GM23248 (cell line): ENCODE measurements around the gene BIRC6. TPM values are rescaled to one million over a fixed set of nuclear protein-coding genes. Genes with fewer than 3 reads are reported as not detected.

Source experiments
- DNase-seq: peaks from one replicate; pipeline ENCODE4 v3.0.0-alpha.2; 2015
- H2AFZ ChIP-seq: fragments of 200-600 bp; sonication (generic); 2 replicates; pipeline ENCODE4 v1.6.1; 2016; ENCODE audit warnings: antibody characterized with exemption
- H3F3A ChIP-seq: fragments of 200-600 bp; sonication (generic); 2 replicates; pipeline ENCODE4 v1.6.1; 2016; ENCODE audit warnings: mild to moderate bottlenecking, antibody characterized with exemption, mixed run types; ENCODE audit not compliant: insufficient read depth
- H3K27ac ChIP-seq: fragments of 200-600 bp; sonication (generic); 2 replicates; pipeline ENCODE4 v1.5.1; 2016; ENCODE audit warnings: mild to moderate bottlenecking
- H3K27me3 ChIP-seq: fragments of 200-600 bp; sonication (generic); replicated peaks from 2 replicates; pipeline ENCODE4 v1.6.1; 2016; ENCODE audit warnings: mild to moderate bottlenecking; ENCODE audit not compliant: insufficient read depth
- H3K36me3 ChIP-seq: fragments of 200-600 bp; sonication (generic); 2 replicates; pipeline ENCODE4 v1.6.1; 2016; ENCODE audit warnings: low read depth, mild to moderate bottlenecking
- H3K4me1 ChIP-seq: fragments of 200-600 bp; sonication (generic); 2 replicates; pipeline ENCODE4 v1.6.1; 2016; ENCODE audit warnings: mild to moderate bottlenecking; ENCODE audit not compliant: insufficient read depth
- H3K4me2 ChIP-seq: fragments of 200-600 bp; sonication (generic); one replicate; pipeline ENCODE4 v1.6.1; 2016; ENCODE audit warnings: mild to moderate bottlenecking; ENCODE audit not compliant: unreplicated experiment
- H3K4me3 ChIP-seq: fragments of 200-600 bp; sonication (generic); 2 replicates; pipeline ENCODE4 v1.5.1; 2016; ENCODE audit warnings: mild to moderate bottlenecking
- H3K79me2 ChIP-seq: fragments of 200-600 bp; sonication (generic); 2 replicates; pipeline ENCODE4 v1.6.1; 2016; ENCODE audit warnings: mild to moderate bottlenecking; ENCODE audit not compliant: insufficient read depth
- H3K9ac ChIP-seq: fragments of 200-600 bp; sonication (generic); 2 replicates; pipeline ENCODE4 v1.6.1; 2016; ENCODE audit warnings: mild to moderate bottlenecking
- H3K9me2 ChIP-seq: fragments of 200-600 bp; sonication (generic); 2 replicates; pipeline ENCODE4 v1.6.1; 2016; ENCODE audit warnings: mixed run types, mild to moderate bottlenecking, moderate library complexity; ENCODE audit not compliant: insufficient read depth
- H3K9me3 ChIP-seq: fragments of 200-600 bp; sonication (generic); one replicate; pipeline ENCODE4 v1.6.1; 2017; ENCODE audit warnings: low read depth
- H4K20me1 ChIP-seq: fragments of 200-600 bp; sonication (generic); 2 replicates; pipeline ENCODE4 v1.6.0; 2016; ENCODE audit not compliant: insufficient read depth
- EZH2 ChIP-seq: fragments of 200-600 bp; sonication (generic); IDR thresholded peaks from 2 replicates; pipeline ENCODE4 v1.6.1; 2018; ENCODE audit warnings: antibody characterized with exemption, mild to moderate bottlenecking; ENCODE audit not compliant: insufficient read depth, poor library complexity, severe bottlenecking
- EZH2phosphoT487 ChIP-seq: fragments of 200-600 bp; sonication (generic); IDR thresholded peaks from 2 replicates; pipeline ENCODE4 v1.6.1; 2018; ENCODE audit warnings: antibody characterized with exemption, moderate library complexity, mild to moderate bottlenecking, low read depth; ENCODE audit not compliant: insufficient read depth
- WGBS, 2 experiments: methylation state at CpG; one replicate each; pipeline ENCODE4 v1.1.6; 2015 to 2017; ENCODE audit warnings: low lambda C conversion rate in 2 of 2, low coverage in 1 of 2; ENCODE audit errors: missing lambda C conversion rate in 2 of 2; 5-methylcytosine and 5-hydroxymethylcytosine counted together
- in situ Hi-C: fragments of 300-500 bp; cut with MboI; formaldehyde crosslinking; loops from 2 replicates; pipeline ENCODE4 v1.15.0; 2020
- polyA plus RNA-seq: library from polyadenylated mRNA; unstranded; fragments of >200 nt; fragmentation: Nextera tagmentation; extraction: Ambion mirVana; gene quantifications from 2 replicates; pipeline ENCODE4 v1.2.1, GENCODE V29; 2016
- total RNA-seq: library from RNA; depleted of rRNA; stranded (reverse); fragments of >200 nt; shearing (Covaris generic); gene quantifications from 2 replicates; pipeline ENCODE4 v1.2.3, GENCODE V29; 2014

Gene BIRC6
- total and polyA plus RNA-seq, 2 experiments from 2014 or later = 16.0 to 122 TPM

DNA sequence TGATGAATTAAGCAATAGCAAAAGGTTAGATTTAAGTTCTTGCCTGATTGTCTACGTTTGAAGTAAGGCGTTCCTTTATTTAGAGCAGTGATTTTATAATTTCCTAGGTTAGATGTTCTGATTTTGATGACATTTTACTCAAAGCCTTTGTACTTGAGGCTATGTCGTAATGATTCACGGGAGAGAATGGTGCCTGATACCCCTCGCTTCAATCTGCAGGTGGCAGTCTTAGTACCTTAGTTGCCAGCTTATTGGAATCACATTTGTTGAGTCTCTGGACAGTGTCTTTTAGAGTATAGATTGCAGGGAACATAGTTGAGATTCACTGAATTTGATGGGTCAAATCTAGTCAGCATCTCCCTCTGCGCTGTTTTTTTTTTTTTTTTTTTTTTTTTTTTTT is 89.5 kb downstream of the BIRC6 start:
- TF ChIP-seq EZH2 (no peak), EZH2phosphoT487 (no peak)
- WGBS, 2 experiments = 93 to 96% methylated on average over 6 of the region's 6 CpGs
- in situ Hi-C loops = no loop called here

GRCh38 chr2:32450851-32451250 is 94.0 kb downstream of the BIRC6 start:
- H3F3A ChIP-seq = 0 out of 2 replicates have a peak, but pooled peaks cover 5% of the 10 kb centered on the region
- no peaks in the 10 kb centered on the region; the same call in 1 of the 2 replicates for H4K20me1 ChIP-seq
- H3K27me3 ChIP-seq = no peaks in the 10 kb centered on the region
- H3K4me1 ChIP-seq = peaks cover 7% of the 10 kb centered on the region; the same call in 1 of the 2 replicates
- H3K4me2 ChIP-seq = no peak overlapping the region
- no peak for TF ChIP-seq EZH2phosphoT487
- no peak for TF ChIP-seq EZH2
- no peaks in the 10 kb centered on the region for H3K9me2 ChIP-seq
- in situ Hi-C loops = no loop called here
- H3K9me3 ChIP-seq = no peaks in the 10 kb centered on the region
- H3K4me3 ChIP-seq = no peak overlapping the region
- H3K27ac ChIP-seq = no peak overlapping the region; the same call in 1 of the 2 replicates
- H2AFZ ChIP-seq = no peak overlapping the region
- H3K36me3 ChIP-seq = peaks cover 18% of the 10 kb centered on the region
- H3K79me2 ChIP-seq = peaks cover 28% of the 10 kb centered on the region
- H3K9ac ChIP-seq = no peak overlapping the region
- DNase-seq = peak; percentile 28

More for the DNA sequence above, 89.5 kb downstream of the BIRC6 start:
- H3K36me3 ChIP-seq = peaks cover 58% of the 10 kb centered on the region
- no peaks in the 10 kb centered on the region for H3K9me2 ChIP-seq
- peaks cover 22% of the 10 kb centered on the region; the same call in 1 of the 2 replicates for H3F3A ChIP-seq
- H3K79me2 ChIP-seq = peaks cover 45% of the 10 kb centered on the region
- H4K20me1 ChIP-seq = no peaks in the 10 kb centered on the region; the same call in 1 of the 2 replicates
- no peak overlapping the region for H3K4me2 ChIP-seq
- no peak overlapping the region for H3K4me3 ChIP-seq
- H3K27me3 ChIP-seq = no peaks in the 10 kb centered on the region
- no peak overlapping the region for H2AFZ ChIP-seq
- H3K27ac ChIP-seq = no peak overlapping the region
- no peaks in the 10 kb centered on the region for H3K9me3 ChIP-seq
- no peaks in the 10 kb centered on the region for H3K4me1 ChIP-seq
- no peak for DNase-seq
- no peak overlapping the region for H3K9ac ChIP-seq

DNA sequence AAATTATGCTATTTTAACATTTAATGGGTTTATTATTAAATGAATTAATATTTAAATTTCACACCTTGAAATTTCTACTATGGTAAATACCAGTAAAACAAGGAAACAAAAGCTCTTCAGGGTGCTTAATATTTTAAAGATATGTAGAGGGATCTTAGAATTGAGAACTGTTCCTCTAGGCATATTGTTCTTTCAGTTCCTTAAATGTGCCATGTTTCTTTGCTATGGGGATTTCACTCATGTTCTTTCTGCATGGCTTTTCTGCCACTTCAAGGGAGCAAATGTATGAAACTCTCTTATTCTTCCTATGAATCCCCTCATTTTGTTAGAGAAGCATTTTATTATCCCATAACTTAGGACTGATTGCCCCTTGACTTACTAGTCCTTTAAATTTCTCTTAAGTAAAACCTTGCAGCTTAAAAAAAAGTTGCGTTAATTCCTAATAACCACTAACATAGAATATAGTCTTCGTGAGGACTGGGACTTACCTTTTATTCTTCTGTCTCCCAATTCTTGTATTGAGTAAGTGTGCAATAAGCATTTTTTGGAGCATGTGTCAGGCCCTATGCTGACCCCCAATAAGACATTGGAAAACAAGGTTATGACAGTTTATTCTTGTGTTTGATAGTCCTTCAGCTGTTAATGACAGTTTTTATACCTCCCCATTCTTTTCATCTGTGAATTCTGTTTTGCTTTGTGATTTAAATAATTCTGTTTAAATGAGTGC is 95.7 kb downstream of the BIRC6 start:
- no peak overlapping the region for H3K9ac ChIP-seq
- in situ Hi-C loops = no loop called here
- H3K4me1 ChIP-seq = peaks cover 7% of the 10 kb centered on the region; the same call in 1 of the 2 replicates
- no peak overlapping the region for H2AFZ ChIP-seq
- 100% methylated on average over 2 of the region's 2 CpGs for WGBS, 2 experiments
- H3K36me3 ChIP-seq = peaks cover 19% of the 10 kb centered on the region
- H3F3A ChIP-seq = 0 out of 2 replicates have a peak, but pooled peaks cover 9% of the 10 kb centered on the region
- no peak overlapping the region for H3K27ac ChIP-seq
- H3K4me3 ChIP-seq = no peak overlapping the region
- no peak for TF ChIP-seq EZH2phosphoT487
- no peak for TF ChIP-seq EZH2
- H3K27me3 ChIP-seq = no peaks in the 10 kb centered on the region
- H4K20me1 ChIP-seq = no peaks in the 10 kb centered on the region; the same call in 1 of the 2 replicates
- no peaks in the 10 kb centered on the region for H3K9me2 ChIP-seq
- no peaks in the 10 kb centered on the region for H3K9me3 ChIP-seq
- H3K4me2 ChIP-seq = no peak overlapping the region
- DNase-seq = no peak
- peaks cover 41% of the 10 kb centered on the region for H3K79me2 ChIP-seq

DNA sequence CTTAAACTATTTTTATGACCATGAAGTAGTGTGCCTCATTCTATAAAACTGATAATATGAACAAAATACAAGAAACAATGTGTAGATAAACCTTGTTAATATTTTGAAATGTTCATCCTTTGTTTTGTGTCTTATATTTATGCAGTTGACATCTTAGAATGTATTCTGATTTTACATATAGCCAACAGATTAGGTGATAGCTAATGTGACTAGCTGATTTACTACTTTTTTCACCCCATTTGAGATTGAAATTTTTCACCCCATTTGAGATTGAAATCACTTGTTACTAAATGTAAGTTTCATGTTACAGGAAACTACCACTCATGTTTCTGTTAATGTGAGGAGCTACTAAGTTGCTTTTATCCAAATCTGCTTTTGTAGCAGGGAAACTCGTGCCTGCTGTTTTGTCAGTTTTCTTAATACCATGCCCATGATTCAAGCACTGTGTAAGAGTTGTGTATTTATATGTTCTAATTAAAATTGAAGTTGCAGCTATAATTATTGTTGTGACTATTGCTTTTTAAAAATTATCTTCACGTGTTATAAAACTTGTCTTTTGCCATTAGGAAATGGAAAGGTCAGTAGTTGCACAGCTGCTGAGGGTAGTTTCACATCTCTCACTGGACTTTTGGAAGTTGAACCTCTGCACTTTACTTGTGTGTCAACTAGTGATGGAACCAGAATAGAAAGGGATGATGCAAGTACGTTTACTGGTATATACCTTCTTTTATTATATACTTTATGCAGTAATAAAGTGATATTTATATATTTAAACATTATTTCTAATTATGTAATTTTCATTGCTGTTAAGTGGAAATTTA is 96.6 kb downstream of the BIRC6 start:
- no peaks in the 10 kb centered on the region for H3K9me3 ChIP-seq
- DNase-seq = peak; percentile 5
- 75 to 79% methylated on average over 3 of the region's 3 CpGs for WGBS, 2 experiments
- no peaks in the 10 kb centered on the region; the same call in 1 of the 2 replicates for H4K20me1 ChIP-seq
- no peaks in the 10 kb centered on the region for H3K9me2 ChIP-seq
- H3K79me2 ChIP-seq = peaks cover 51% of the 10 kb centered on the region
- H3K27ac ChIP-seq = no peak overlapping the region
- H3F3A ChIP-seq = 0 out of 2 replicates have a peak, but pooled peaks cover 9% of the 10 kb centered on the region
- H2AFZ ChIP-seq = no peak overlapping the region
- peaks cover 19% of the 10 kb centered on the region for H3K36me3 ChIP-seq
- no peak for TF ChIP-seq EZH2phosphoT487
- TF ChIP-seq EZH2 = no peak
- in situ Hi-C loops = no loop called here
- H3K9ac ChIP-seq = no peak overlapping the region
- H3K27me3 ChIP-seq = no peaks in the 10 kb centered on the region
- no peak overlapping the region for H3K4me2 ChIP-seq
- peaks cover 7% of the 10 kb centered on the region; the same call in 1 of the 2 replicates for H3K4me1 ChIP-seq
- H3K4me3 ChIP-seq = no peak overlapping the region
